Keratinocyte (primary cell): ENCODE measurements around the gene SMYD2. TPM values are rescaled to one million over a fixed set of nuclear protein-coding genes. Genes with fewer than 3 reads are reported as not detected.

ENCODE experiments used
- DNase-seq: peaks from one replicate; pipeline ENCODE4 v3.0.0-alpha.2; 2011; ENCODE audit warnings: low read depth, missing footprints, low spot score
- FAIRE-seq: peaks from 2 replicates; lab custom pipeline; 2011; peaks lifted over from hg19 to GRCh38; lab: Jason Lieb, UNC
- H2AFZ ChIP-seq: 2 replicates; pipeline ENCODE4 v1.6.0; 2012; ENCODE audit warnings: low read length, control low read depth, inconsistent platforms; ENCODE audit not compliant: control insufficient read depth
- H3K27ac ChIP-seq: 2 replicates; pipeline ENCODE4 v1.5.1; 2011; ENCODE audit warnings: low read length; ENCODE audit not compliant: control insufficient read depth, insufficient read depth
- H3K27me3 ChIP-seq: 3 replicates; pipeline ENCODE4 v1.6.0; 2011; ENCODE audit warnings: low read length; ENCODE audit not compliant: control insufficient read depth, insufficient read depth; ENCODE audit errors: extremely low read depth
- H3K36me3 ChIP-seq, 2 experiments: 2 replicates in 1 of 2; 3 replicates in 1 of 2; pipeline ENCODE4 v1.5.1; 2011; ENCODE audit warnings: low read length in 2 of 2, mild to moderate bottlenecking in 1 of 2; ENCODE audit not compliant: control insufficient read depth in 2 of 2, insufficient read depth in 2 of 2; ENCODE audit errors: extremely low read depth in 1 of 2
- H3K4me1 ChIP-seq: 3 replicates; pipeline ENCODE4 v1.5.1; 2011; ENCODE audit warnings: low read length; ENCODE audit not compliant: control insufficient read depth, insufficient read depth; ENCODE audit errors: extremely low read depth
- H3K4me2 ChIP-seq: 3 replicates; pipeline ENCODE4 v1.6.0; 2011; ENCODE audit warnings: low read depth, low read length; ENCODE audit not compliant: control insufficient read depth, insufficient read depth; ENCODE audit errors: extremely low read depth
- H3K4me3 ChIP-seq, 3 experiments: fragments of 200-600 bp in 1 of 3; sonication (generic) in 1 of 3; 2 replicates in 2 of 3; 3 replicates in 1 of 3; pipeline ENCODE4 v1.5.1; 2011 to 2016; ENCODE audit warnings: low read length in 3 of 3, mild to moderate bottlenecking in 3 of 3, control low read depth in 2 of 3, inconsistent platforms in 1 of 3, low read depth in 1 of 3, mixed read lengths in 1 of 3, mixed run types in 1 of 3, moderate library complexity in 1 of 3; ENCODE audit not compliant: control insufficient read depth in 2 of 3, insufficient read depth in 2 of 3; ENCODE audit errors: extremely low read depth in 1 of 3
- H3K79me2 ChIP-seq: 2 replicates; pipeline ENCODE4 v1.6.0; 2012; ENCODE audit warnings: low read length; ENCODE audit not compliant: control insufficient read depth, insufficient read depth
- H3K9ac ChIP-seq: 3 replicates; pipeline ENCODE4 v1.6.0; 2011; ENCODE audit warnings: low read length; ENCODE audit not compliant: control insufficient read depth, insufficient read depth; ENCODE audit errors: extremely low read depth
- H3K9me1 ChIP-seq: 3 replicates; pipeline ENCODE4 v1.6.0; 2011; ENCODE audit warnings: low read length; ENCODE audit not compliant: control insufficient read depth, insufficient read depth; ENCODE audit errors: extremely low read depth
- H3K9me3 ChIP-seq: 2 replicates; pipeline ENCODE4 v1.5.1; 2012; ENCODE audit warnings: low read depth, low read length; ENCODE audit not compliant: control insufficient read depth
- H4K20me1 ChIP-seq: 3 replicates; pipeline ENCODE4 v1.6.0; 2011; ENCODE audit warnings: low read length; ENCODE audit not compliant: control insufficient read depth, insufficient read depth; ENCODE audit errors: extremely low read depth
- CTCF ChIP-seq, 3 experiments: IDR thresholded peaks in 1 of 3; conservative IDR thresholded peaks in 1 of 3; optimal IDR thresholded peaks in 1 of 3; 2 replicates in 2 of 3; 3 replicates in 1 of 3; pipeline versions ENCODE3 to v1.5.1; 2011; ENCODE audit warnings: low read length in 3 of 3, mild to moderate bottlenecking in 3 of 3, moderate library complexity in 2 of 3, control low read depth in 1 of 3, inconsistent platforms in 1 of 3; ENCODE audit not compliant: insufficient read depth in 2 of 3; ENCODE audit errors: extremely low read depth in 1 of 3
- EZH2 ChIP-seq: IDR thresholded peaks from one replicate; pipeline ENCODE4 v1.6.1; 2012; ENCODE audit warnings: inconsistent platforms, mild to moderate bottlenecking, low read length, moderate library complexity
- dilution Hi-C: fragments of 300-500 bp; cut with MboI; formaldehyde crosslinking; loops from one replicate; pipeline ENCODE4 v1.7.0; 2020; ENCODE audit warnings: low sequenced_read_pairs; ENCODE audit not compliant: extremely low pct_ligation_motif_present
- polyA plus RNA-seq, 5 experiments: library from polyadenylated mRNA; depleted of rRNA in 3 of 5; stranded (reverse) in 3 of 5; stranded (forward) in 1 of 5; unstranded in 1 of 5; fragments of >200 nt; gene quantifications; 1 replicate in 1 of 5; 2 replicates in 3 of 5; 3 replicates in 1 of 5; pipeline versions ENCODE4 v1.2.1 to v1.2.3, GENCODE V29; 2011 to 2012; ENCODE audit warnings: missing spikeins in 2 of 5, low read depth in 1 of 5, low replicate concordance in 1 of 5

Gene SMYD2
- polyA plus RNA-seq, 1 donor (not counting 4 experiments of a cell fraction or from before 2014, with no cell fraction given) = 75.5 TPM

- peak; percentile 84 for FAIRE-seq
- H3K9me3 ChIP-seq = no peaks in the 10 kb centered on the region
- peak overlapping the region in 1 of 3 experiments; percentile 36 for H3K4me3 ChIP-seq
- no peaks in the 10 kb centered on the region for H4K20me1 ChIP-seq
- H3K4me2 ChIP-seq = peak overlapping the region; percentile 83
- no peaks in the 10 kb centered on the region for H3K9me1 ChIP-seq
- TF ChIP-seq CTCF (optimal IDR thresholded peaks at IDR 0.05 in 1 of 3, IDR thresholded peaks at IDR 0.05 in 1 of 3, conservative IDR thresholded peaks at IDR 0.05 in 1 of 3; ENCODE audit: extremely low read depth in 1 of 3, insufficient read depth in 2 of 3, low read length in 3 of 3) = peak; percentile 96 to 98 (median 98)
- TF ChIP-seq EZH2 = no peak
- no peaks in the 10 kb centered on the region for H3K36me3 ChIP-seq
- no peaks in the 10 kb centered on the region for H3K79me2 ChIP-seq
- no peaks in the 10 kb centered on the region for H3K27me3 ChIP-seq
- H3K27ac ChIP-seq = no peak overlapping the region
- H3K9ac ChIP-seq = no peak overlapping the region
- peak overlapping the region; percentile 75 for H2AFZ ChIP-seq
- dilution Hi-C loops = no loop called here
- peak; percentile 21 for DNase-seq
- H3K4me1 ChIP-seq = peaks cover 16% of the 10 kb centered on the region
Observed at GRCh38 chr1:214261206-214262123, 19.5 kb upstream of the SMYD2 start.

- H3K9ac ChIP-seq = no peak overlapping the region
- no peak overlapping the region for H3K4me2 ChIP-seq
- H3K9me1 ChIP-seq = no peaks in the 10 kb centered on the region
- no peaks in the 10 kb centered on the region for H3K79me2 ChIP-seq
- dilution Hi-C loops = no loop called here
- H3K27me3 ChIP-seq = no peaks in the 10 kb centered on the region
- H2AFZ ChIP-seq = no peak overlapping the region
- no peak overlapping the region for H3K4me3 ChIP-seq
- H3K4me1 ChIP-seq = peaks cover 16% of the 10 kb centered on the region
- H3K27ac ChIP-seq = no peak overlapping the region
- no peak for DNase-seq
- H3K36me3 ChIP-seq = no peaks in the 10 kb centered on the region
- no peak for TF ChIP-seq CTCF (optimal IDR thresholded peaks at IDR 0.05 in 1 of 3, IDR thresholded peaks at IDR 0.05 in 1 of 3, conservative IDR thresholded peaks at IDR 0.05 in 1 of 3; ENCODE audit: extremely low read depth in 1 of 3, insufficient read depth in 2 of 3, low read length in 3 of 3)
- TF ChIP-seq EZH2 = no peak
- H3K9me3 ChIP-seq = no peaks in the 10 kb centered on the region
- no peak for FAIRE-seq
- H4K20me1 ChIP-seq = no peaks in the 10 kb centered on the region
Observed at GRCh38 chr1:214264196-214264595, 16.8 kb upstream of the SMYD2 start.
